ENCODE results near the gene TOM1. TPM values are rescaled to one million over a fixed set of nuclear protein-coding genes. Genes with fewer than 3 reads are reported as not detected.

Gene TOM1
- total RNA-seq, 1 experiment from 2014 or later: 28.2 TPM

DNA sequence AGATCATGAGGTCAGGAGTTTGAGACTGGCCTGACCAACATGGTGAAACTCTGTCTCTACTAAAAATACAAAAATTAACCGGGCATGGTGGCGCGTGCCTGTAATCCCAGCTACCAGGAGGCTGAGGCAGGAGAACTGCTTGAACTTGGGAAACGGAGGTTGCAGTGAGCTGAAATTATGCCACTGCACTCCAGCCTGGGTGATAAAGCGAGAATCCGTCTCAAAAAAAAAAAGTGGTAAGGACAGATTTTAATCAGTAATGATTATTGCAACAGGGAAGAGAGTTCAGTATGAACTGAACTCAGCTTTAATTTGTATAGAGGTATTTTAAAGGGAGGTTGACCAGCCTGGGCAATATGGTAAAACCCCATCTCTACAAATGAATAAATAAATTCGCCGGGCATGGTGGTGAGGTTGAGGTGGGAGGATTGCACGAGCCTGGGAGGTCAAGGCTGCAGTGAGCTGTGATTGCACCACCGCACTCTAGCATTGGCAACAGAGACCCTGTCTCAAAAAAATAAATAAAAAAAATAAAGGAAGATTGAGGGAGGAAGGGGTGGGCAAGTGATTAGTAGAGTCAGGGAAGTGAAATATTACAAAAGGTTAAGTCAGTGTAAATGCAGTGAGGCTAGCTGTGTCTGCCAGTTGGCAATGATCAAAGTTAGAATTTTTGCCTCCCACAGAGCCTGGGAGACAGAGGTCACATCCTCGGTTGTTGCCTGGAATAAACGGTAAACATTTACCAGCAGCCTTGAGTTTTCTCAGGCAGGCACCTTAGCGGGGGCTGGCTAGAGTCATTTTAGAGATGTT is 97.6 kb downstream of the TOM1 start:
- intact Hi-C loops (cut with micrococcal nuclease): no loop called here
- no TSS peak for BruUV-seq (replicated peaks)
- Mint-ChIP-seq H3K27me3 (ENCODE audit: insufficient read depth, unreplicated experiment) (no peaks in the 10 kb centered on the region), H3K4me1 (ENCODE audit: insufficient read depth, unreplicated experiment) (peaks cover 13% of the 10 kb centered on the region), H3K36me3 (ENCODE audit: insufficient read depth, unreplicated experiment) (peaks cover 6% of the 10 kb centered on the region), H3K27ac (ENCODE audit: low read depth, unreplicated experiment) (no peak overlapping the region), H3K9me3 (ENCODE audit: unreplicated experiment) (no peaks in the 10 kb centered on the region), H3K4me3 (ENCODE audit: unreplicated experiment) (no peak overlapping the region)
- DNase-seq (ENCODE audit: unreplicated experiment): no peak
- CTCF ChIA-PET: interaction anchor here (0.6 to 1.1 kb wide), 3 partner anchors 28 to 185 kb away, joined by 3 read pairs; no protein-coding TSS in a partner anchor
- TF ChIP-seq, protein P1, sequence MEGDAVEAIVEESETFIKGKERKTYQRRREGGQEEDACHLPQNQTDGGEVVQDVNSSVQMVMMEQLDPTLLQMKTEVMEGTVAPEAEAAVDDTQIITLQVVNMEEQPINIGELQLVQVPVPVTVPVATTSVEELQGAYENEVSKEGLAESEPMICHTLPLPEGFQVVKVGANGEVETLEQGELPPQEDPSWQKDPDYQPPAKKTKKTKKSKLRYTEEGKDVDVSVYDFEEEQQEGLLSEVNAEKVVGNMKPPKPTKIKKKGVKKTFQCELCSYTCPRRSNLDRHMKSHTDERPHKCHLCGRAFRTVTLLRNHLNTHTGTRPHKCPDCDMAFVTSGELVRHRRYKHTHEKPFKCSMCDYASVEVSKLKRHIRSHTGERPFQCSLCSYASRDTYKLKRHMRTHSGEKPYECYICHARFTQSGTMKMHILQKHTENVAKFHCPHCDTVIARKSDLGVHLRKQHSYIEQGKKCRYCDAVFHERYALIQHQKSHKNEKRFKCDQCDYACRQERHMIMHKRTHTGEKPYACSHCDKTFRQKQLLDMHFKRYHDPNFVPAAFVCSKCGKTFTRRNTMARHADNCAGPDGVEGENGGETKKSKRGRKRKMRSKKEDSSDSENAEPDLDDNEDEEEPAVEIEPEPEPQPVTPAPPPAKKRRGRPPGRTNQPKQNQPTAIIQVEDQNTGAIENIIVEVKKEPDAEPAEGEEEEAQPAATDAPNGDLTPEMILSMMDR (IDR thresholded peaks at IDR 0.05; ENCODE audit: unreplicated experiment): no peak
- POLR2A ChIA-PET: interaction anchor here (0.8 kb wide), 1 partner anchor 9 kb away, joined by 5 read pairs; no protein-coding TSS in a partner anchor

Small RNA genes lying within 50 kb of the gene (microRNA-seq; reads per million reads assigned to microRNA genes)
- gene MIR3909 (3.0 reads per million, percentile 22 among the genes with 10 or more reads in this experiment), gene MIR6069 (not detected)

Other genes starting within 250 kb of the TOM1 start
- gene ISX, start 233.7 kb upstream of the TOM1 start, total RNA-seq (2022): not detected in 2 replicates
- gene HMGXB4, start 42.4 kb upstream of the TOM1 start, total RNA-seq (2022): 27.2 and 30.2 TPM in 2 replicates
- 1.9 and 2.5 TPM in 2 replicates for gene HMOX1, start 81.2 kb downstream of the TOM1 start, total RNA-seq (2022)
- gene MCM5, start 100.2 kb downstream of the TOM1 start, total RNA-seq (2022): 26.2 and 35.0 TPM in 2 replicates
- gene RASD2, start 240.9 kb downstream of the TOM1 start, total RNA-seq (2022): not detected in 2 replicates

Measured in MCF 10A (cell line).